Esophagus muscularis mucosa (tissue), 4 donors: Measurements from ENCODE around the gene STAB2.

Experiments
- CTCF ChIP-seq, 3 experiments: fragments of 200-600 bp in 2 of 3; fragments of 450-650 bp in 1 of 3; sonication (generic) in 2 of 3; IDR thresholded peaks; one replicate each; pipeline ENCODE4 v1.5.1; 2017 to 2019; ENCODE audit warnings: antibody characterized with exemption in 3 of 3, mild to moderate bottlenecking in 2 of 3, moderate library complexity in 1 of 3
- EP300 ChIP-seq: sonication (generic); formaldehyde crosslinking; IDR thresholded peaks from one replicate; pipeline ENCODE4 v1.6.1; 2017; ENCODE audit warnings: antibody characterized with exemption
- POLR2A ChIP-seq: fragments of 450-650 bp; IDR thresholded peaks from one replicate; pipeline ENCODE4 v1.6.1; 2017; ENCODE audit warnings: antibody characterized with exemption, moderate library complexity, mild to moderate bottlenecking, low read depth
- POLR2AphosphoS5 ChIP-seq, 2 donors: sonication (generic); formaldehyde crosslinking; IDR thresholded peaks; one replicate each; pipeline ENCODE4 v1.6.1; 2017; ENCODE audit warnings: antibody characterized with exemption in 2 of 2

GRCh38 chr12:103806803-103807202 is 219.7 kb downstream of the STAB2 start:
- TF ChIP-seq POLR2AphosphoS5 (IDR thresholded peaks at IDR 0.05): no peak
- no peak for TF ChIP-seq CTCF (IDR thresholded peaks at IDR 0.05)
- TF ChIP-seq POLR2A: no peak
- no peak for TF ChIP-seq EP300
